OCI-LY7 (cell line): Measurements from ENCODE around the gene FN3K. TPM values are rescaled to one million over a fixed set of nuclear protein-coding genes. Genes with fewer than 3 reads are reported as not detected.

Experiments used
- BruUV-seq: library from RNA; stranded (reverse); fragments of 400-500 nt; replicated peaks from 2 replicates; lab custom pipeline; 2021; lab: Mats Ljungman, UMichigan
- CTCF ChIA-PET: fragments of 300-600 bp; sonication (Branson Sonifier 250); formaldehyde crosslinking; loops from one replicate; lab custom pipeline; 2022; ENCODE audit warnings: antibody characterized with exemption; ENCODE audit not compliant: unreplicated experiment; lab: Charles Lee
- POLR2A ChIA-PET: fragments of 300-600 bp; sonication (Branson Sonifier 250); formaldehyde crosslinking; loops from one replicate; lab custom pipeline; 2022; ENCODE audit warnings: antibody characterized with exemption; lab: Charles Lee
- DNase-seq: peaks from one replicate; pipeline ENCODE4 v3.0.0-alpha.2; 2015; ENCODE audit warnings: low spot score
- H2AFZ ChIP-seq: fragments of 200-600 bp; sonication (generic), shearing (Covaris generic); 2 replicates; pipeline ENCODE4 v1.6.1; 2014; ENCODE audit warnings: mild to moderate bottlenecking, antibody characterized with exemption, low read length, moderate library complexity
- H3K27ac ChIP-seq: fragments of 200-600 bp; sonication (generic); 2 replicates; pipeline ENCODE4 v1.5.1; 2014; ENCODE audit warnings: mixed run types, low read depth, mild to moderate bottlenecking, moderate library complexity, low read length, inconsistent platforms; ENCODE audit not compliant: poor library complexity, severe bottlenecking
- H3K36me3 ChIP-seq: fragments of 200-600 bp; sonication (generic); 2 replicates; pipeline ENCODE4 v1.6.1; 2014; ENCODE audit warnings: mild to moderate bottlenecking, antibody characterized with exemption, low read length, moderate library complexity, mixed read lengths; ENCODE audit not compliant: insufficient read depth
- H3K4me1 ChIP-seq: fragments of 200-600 bp; sonication (generic); 2 replicates; pipeline ENCODE4 v1.5.1; 2014; ENCODE audit warnings: mild to moderate bottlenecking, low read length; ENCODE audit not compliant: insufficient read depth, poor library complexity, severe bottlenecking
- H3K4me2 ChIP-seq: fragments of 200-600 bp; sonication (generic); 2 replicates; pipeline ENCODE4 v1.6.1; 2014; ENCODE audit warnings: mild to moderate bottlenecking, low read length
- H3K4me3 ChIP-seq: fragments of 200-600 bp; sonication (generic); 2 replicates; pipeline ENCODE4 v1.5.1; 2014; ENCODE audit warnings: mild to moderate bottlenecking, low read depth, low read length; ENCODE audit not compliant: poor library complexity, severe bottlenecking
- H3K79me2 ChIP-seq: fragments of 200-600 bp; sonication (generic); 2 replicates; pipeline ENCODE4 v1.6.1; 2016; ENCODE audit warnings: low read depth, mild to moderate bottlenecking, low read length, moderate library complexity, mixed read lengths; ENCODE audit not compliant: insufficient read depth
- H3K9me2 ChIP-seq: fragments of 200-600 bp; sonication (generic); 2 replicates; pipeline ENCODE4 v1.6.1; 2016; ENCODE audit warnings: mild to moderate bottlenecking, low read length, mixed read lengths; ENCODE audit not compliant: insufficient read depth
- H3K9me3 ChIP-seq: fragments of 200-600 bp; sonication (generic); 2 replicates; pipeline ENCODE4 v1.6.1; 2014; ENCODE audit warnings: mild to moderate bottlenecking, mixed run types, low read length, mixed read lengths
- H4K20me1 ChIP-seq: fragments of 200-600 bp; sonication (generic); 2 replicates; pipeline ENCODE4 v1.6.1; 2014; ENCODE audit warnings: mild to moderate bottlenecking, antibody characterized with exemption, low read length, moderate library complexity, mixed read lengths; ENCODE audit not compliant: insufficient read depth
- EZH2phosphoT487 ChIP-seq: fragments of 200-600 bp; sonication (generic); IDR thresholded peaks from 2 replicates; pipeline ENCODE4 v1.6.1; 2018; ENCODE audit warnings: low read depth, borderline replicate concordance, mild to moderate bottlenecking, mixed run types, antibody characterized with exemption, low read length, moderate library complexity, mixed read lengths
- intact Hi-C: fragments of 100-400 bp; cut with micrococcal nuclease; formaldehyde crosslinking; loops from one replicate; pipeline ENCODE4 v1.10.0; 2022; ENCODE audit not compliant: unreplicated experiment
- total RNA-seq, 2 experiments: library from RNA; depleted of rRNA in 1 of 2; stranded (reverse); fragments of >200 nt in 1 of 2; shearing (Covaris generic) in 1 of 2; gene quantifications; 2 replicates each; pipeline ENCODE4 v1.2.3, GENCODE V29; 2014 to 2022
- TF ChIP-seq, protein P1 (sequence below): fragments of 200-600 bp; sonication (generic); conservative IDR thresholded peaks from 2 replicates; pipeline ENCODE4 v1.5.1; 2014; ENCODE audit warnings: mild to moderate bottlenecking, antibody characterized with exemption, low read length, moderate library complexity, mixed read lengths

The FN3K gene
- total RNA-seq, 2 experiments from 2014 or later = 3.8 to 32.3 TPM

DNA sequence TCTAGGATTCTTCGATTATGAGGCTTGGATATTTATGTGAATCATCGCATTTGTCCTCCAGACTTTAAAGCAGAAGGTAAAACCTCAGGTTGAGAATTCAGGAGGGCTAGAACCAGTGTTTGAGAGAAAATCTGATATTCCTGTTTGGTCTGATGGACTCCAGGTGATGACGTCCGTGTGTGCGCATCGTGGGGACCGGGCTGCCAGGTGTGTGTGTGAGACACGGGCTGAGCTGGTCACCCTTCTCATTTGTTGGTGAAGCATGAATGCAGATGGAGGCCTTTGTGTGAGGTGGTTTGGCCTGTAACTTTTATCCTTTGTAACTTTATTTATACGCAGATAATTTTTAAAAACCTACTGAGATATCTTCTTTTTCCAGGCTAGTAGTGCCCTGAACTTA, 61.6 kb downstream of the FN3K start:
- BruUV-seq = no TSS peak

DNA sequence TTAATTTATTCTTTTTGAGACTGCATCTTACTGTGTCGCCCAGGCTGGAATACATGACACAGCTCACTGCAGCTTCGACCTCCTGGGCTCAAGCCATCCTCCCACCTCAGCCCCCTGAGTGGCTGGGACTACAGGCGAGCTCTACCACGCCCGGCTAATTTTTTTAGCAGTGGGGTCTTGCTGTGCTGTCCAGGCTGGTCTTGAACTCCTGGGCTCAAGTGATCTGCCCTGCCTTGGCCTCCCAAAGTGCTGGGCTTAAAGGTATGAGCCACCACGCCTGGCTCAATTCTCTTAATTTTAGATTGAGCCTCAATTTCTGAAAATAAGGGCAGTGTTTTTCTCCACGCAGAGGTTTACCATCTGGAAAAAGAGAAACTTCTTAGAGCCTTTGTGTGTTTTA, 63.3 kb downstream of the FN3K start:
- Histone ChIP-seq H3K4me1 (no peaks in the 10 kb centered on the region), H3K79me2 (no peaks in the 10 kb centered on the region), H3K4me3 (no peak overlapping the region), H3K9me2 (no peaks in the 10 kb centered on the region), H3K27ac (no peak overlapping the region), H3K9me3 (no peaks in the 10 kb centered on the region), H3K36me3 (peaks cover 61% of the 10 kb centered on the region), H4K20me1 (no peaks in the 10 kb centered on the region), H3K4me2 (no peak overlapping the region), H2AFZ (no peak overlapping the region)
- ChIA-PET CTCF (no interaction called here), POLR2A (no interaction called here)
- DNase-seq = no peak
- no TSS peak for BruUV-seq
- intact Hi-C loops = no loop called here
- TF ChIP-seq, protein P1, sequence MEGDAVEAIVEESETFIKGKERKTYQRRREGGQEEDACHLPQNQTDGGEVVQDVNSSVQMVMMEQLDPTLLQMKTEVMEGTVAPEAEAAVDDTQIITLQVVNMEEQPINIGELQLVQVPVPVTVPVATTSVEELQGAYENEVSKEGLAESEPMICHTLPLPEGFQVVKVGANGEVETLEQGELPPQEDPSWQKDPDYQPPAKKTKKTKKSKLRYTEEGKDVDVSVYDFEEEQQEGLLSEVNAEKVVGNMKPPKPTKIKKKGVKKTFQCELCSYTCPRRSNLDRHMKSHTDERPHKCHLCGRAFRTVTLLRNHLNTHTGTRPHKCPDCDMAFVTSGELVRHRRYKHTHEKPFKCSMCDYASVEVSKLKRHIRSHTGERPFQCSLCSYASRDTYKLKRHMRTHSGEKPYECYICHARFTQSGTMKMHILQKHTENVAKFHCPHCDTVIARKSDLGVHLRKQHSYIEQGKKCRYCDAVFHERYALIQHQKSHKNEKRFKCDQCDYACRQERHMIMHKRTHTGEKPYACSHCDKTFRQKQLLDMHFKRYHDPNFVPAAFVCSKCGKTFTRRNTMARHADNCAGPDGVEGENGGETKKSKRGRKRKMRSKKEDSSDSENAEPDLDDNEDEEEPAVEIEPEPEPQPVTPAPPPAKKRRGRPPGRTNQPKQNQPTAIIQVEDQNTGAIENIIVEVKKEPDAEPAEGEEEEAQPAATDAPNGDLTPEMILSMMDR = no peak
- no peak for TF ChIP-seq EZH2phosphoT487

More for the DNA sequence above, 61.6 kb downstream of the FN3K start:
- no peak overlapping the region for H3K4me2 ChIP-seq
- no peaks in the 10 kb centered on the region for H3K79me2 ChIP-seq
- no peaks in the 10 kb centered on the region for H3K9me2 ChIP-seq
- ChIA-PET CTCF (no interaction called here), POLR2A (no interaction called here)
- no peaks in the 10 kb centered on the region for H3K9me3 ChIP-seq
- DNase-seq = no peak
- TF ChIP-seq, protein P1 = no peak
- no peak for TF ChIP-seq EZH2phosphoT487
- H3K4me3 ChIP-seq = no peak overlapping the region
- no peaks in the 10 kb centered on the region for H4K20me1 ChIP-seq
- H3K27ac ChIP-seq = no peak overlapping the region
- intact Hi-C loops = no loop called here
- no peak overlapping the region for H2AFZ ChIP-seq
- peaks cover 61% of the 10 kb centered on the region for H3K36me3 ChIP-seq
- H3K4me1 ChIP-seq = no peaks in the 10 kb centered on the region

DNA sequence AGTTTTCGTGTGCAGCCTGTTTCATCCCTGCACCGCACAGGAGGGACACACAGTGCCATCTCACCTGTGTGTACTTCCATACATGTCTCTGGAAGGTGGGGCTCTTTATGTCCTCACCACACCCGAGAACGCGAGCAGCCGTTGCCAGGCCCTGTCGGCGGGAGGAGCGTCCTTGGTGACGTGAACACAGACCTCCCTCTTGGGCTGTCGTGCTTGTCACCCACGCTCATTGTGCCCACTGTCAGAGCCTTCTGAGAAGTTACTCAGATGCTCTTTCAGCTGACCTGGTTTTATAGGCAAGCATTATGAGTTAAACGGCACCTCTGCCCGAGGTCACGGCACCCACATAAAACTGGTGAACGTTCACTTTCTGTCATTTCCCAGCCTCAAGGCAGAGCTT, 64.2 kb downstream of the FN3K start:
- intact Hi-C loops = no loop called here
- no peak overlapping the region for H3K27ac ChIP-seq
- H3K4me1 ChIP-seq = no peaks in the 10 kb centered on the region
- no peaks in the 10 kb centered on the region for H3K9me2 ChIP-seq
- H4K20me1 ChIP-seq = no peaks in the 10 kb centered on the region
- no TSS peak for BruUV-seq
- ChIA-PET POLR2A (no interaction called here), CTCF (no interaction called here)
- TF ChIP-seq, protein P1 = no peak
- no peak for TF ChIP-seq EZH2phosphoT487
- no peaks in the 10 kb centered on the region for H3K79me2 ChIP-seq
- H3K9me3 ChIP-seq = no peaks in the 10 kb centered on the region
- no peak for DNase-seq
- H3K4me3 ChIP-seq = no peak overlapping the region
- no peak overlapping the region for H3K4me2 ChIP-seq
- no peak overlapping the region for H2AFZ ChIP-seq
- peaks cover 61% of the 10 kb centered on the region for H3K36me3 ChIP-seq

Other genes with a start within 250 kb of the FN3K start
- gene FOXK2, start 215.9 kb upstream of the FN3K start, total RNA-seq (2014; rRNA removed; shearing (Covaris generic)) = 62.4 and 76.2 TPM in 2 replicates
- 144 and 148 TPM in 2 replicates for gene FOXK2, start 215.9 kb upstream of the FN3K start, total RNA-seq (2022)
- gene WDR45B, start 87.2 kb upstream of the FN3K start, total RNA-seq (2014; rRNA removed; shearing (Covaris generic)) = 59.0 and 61.7 TPM in 2 replicates
- 78.9 and 81.9 TPM in 2 replicates for gene WDR45B, start 87.2 kb upstream of the FN3K start, total RNA-seq (2022)
- 10.1 and 22.1 TPM in 2 replicates for gene RAB40B, start 36.9 kb upstream of the FN3K start, total RNA-seq (2014; rRNA removed; shearing (Covaris generic))
- 20.7 and 21.4 TPM in 2 replicates for gene RAB40B, start 36.9 kb upstream of the FN3K start, total RNA-seq (2022)
- gene FN3KRP, start 18.9 kb upstream of the FN3K start, total RNA-seq (2014; rRNA removed; shearing (Covaris generic)) = 52.1 and 56.5 TPM in 2 replicates
- 91.8 and 99.4 TPM in 2 replicates for gene FN3KRP, start 18.9 kb upstream of the FN3K start, total RNA-seq (2022)
- 57.0 and 87.8 TPM in 2 replicates for gene TBCD, start 16.4 kb downstream of the FN3K start, total RNA-seq (2014; rRNA removed; shearing (Covaris generic))
- gene TBCD, start 16.4 kb downstream of the FN3K start, total RNA-seq (2022) = 134 and 145 TPM in 2 replicates
- not detected in 2 replicates for gene ZNF750, start 104.4 kb downstream of the FN3K start, total RNA-seq (2014; rRNA removed; shearing (Covaris generic))
- not detected in 2 replicates for gene ZNF750, start 104.4 kb downstream of the FN3K start, total RNA-seq (2022)